GM12878 (cell line): ENCODE data around the gene DNAJC11. TPM values are rescaled to one million over a fixed set of nuclear protein-coding genes. Genes with fewer than 3 reads are reported as not detected.

Experiments
- ASH2L ChIP-seq: fragments of 300-600, 200-600 bp; sonication (generic); IDR thresholded peaks from 2 replicates; pipeline ENCODE4 v1.6.1; 2017; ENCODE audit warnings: low read depth, mild to moderate bottlenecking, borderline replicate concordance
- BCLAF1 ChIP-seq: fragments of 450-650 bp; IDR thresholded peaks from 2 replicates; pipeline ENCODE4 v1.6.1; 2017; ENCODE audit warnings: antibody characterized with exemption, mild to moderate bottlenecking, moderate library complexity
- BMI1 ChIP-seq: fragments of 450-650 bp; IDR thresholded peaks from 2 replicates; pipeline ENCODE4 v1.6.1; 2016; ENCODE audit warnings: mild to moderate bottlenecking, moderate library complexity, borderline replicate concordance
- BRCA1 ChIP-seq: IDR thresholded peaks from 2 replicates; pipeline ENCODE4 v1.6.1; 2011; ENCODE audit warnings: low read depth, low read length, improper control_type of control experiment
- CBX5 ChIP-seq: sonication (generic); IDR thresholded peaks from 2 replicates; pipeline ENCODE4 v1.6.1; 2016; ENCODE audit warnings: low read depth, moderate library complexity, mild to moderate bottlenecking, inconsistent platforms
- CHD4 ChIP-seq: fragments of 200-600 bp; sonication (generic); IDR thresholded peaks from 2 replicates; pipeline ENCODE4 v1.6.1; 2016; ENCODE audit warnings: mild to moderate bottlenecking
- ESRRA ChIP-seq: IDR thresholded peaks from 2 replicates; pipeline ENCODE4 v1.6.1; 2012; ENCODE audit warnings: mild to moderate bottlenecking, low read length, improper control_type of control experiment
- FOXK2 ChIP-seq: fragments of 450-650 bp; IDR thresholded peaks from 2 replicates; pipeline ENCODE4 v1.6.1; 2017; ENCODE audit warnings: mild to moderate bottlenecking, moderate library complexity
- GABPA ChIP-seq: IDR thresholded peaks from 2 replicates; pipeline ENCODE4 v1.6.1; 2014; ENCODE audit warnings: antibody characterized with exemption, low read depth, mild to moderate bottlenecking, inconsistent platforms
- MEF2B ChIP-seq: fragments of 450-650 bp; IDR thresholded peaks from 2 replicates; pipeline ENCODE4 v1.6.1; 2018; ENCODE audit warnings: mild to moderate bottlenecking, moderate library complexity; ENCODE audit not compliant: partially characterized antibody, poor library complexity, severe bottlenecking
- MTA3 ChIP-seq: IDR thresholded peaks from 2 replicates; pipeline ENCODE4 v1.6.1; 2012; ENCODE audit warnings: low read length, inconsistent platforms, borderline replicate concordance
- NFIC ChIP-seq: IDR thresholded peaks from 2 replicates; pipeline ENCODE4 v1.6.1; 2012; ENCODE audit warnings: low read depth, mild to moderate bottlenecking, inconsistent platforms, low read length, moderate library complexity
- NR2C1 ChIP-seq: fragments of 450-650 bp; IDR thresholded peaks from 2 replicates; pipeline ENCODE4 v1.6.1; 2017; ENCODE audit warnings: antibody characterized with exemption, mild to moderate bottlenecking, moderate library complexity
- PRDM15 ChIP-seq: fragments of 450-650 bp; formaldehyde crosslinking; IDR thresholded peaks from 2 replicates; pipeline ENCODE4 v1.4.0; 2020; ENCODE audit warnings: mild to moderate bottlenecking, moderate library complexity
- RAD21 ChIP-seq: IDR thresholded peaks from 2 replicates; pipeline ENCODE4 v1.6.1; 2011; ENCODE audit warnings: mild to moderate bottlenecking, low read depth, low read length, moderate library complexity; ENCODE audit not compliant: insufficient read depth
- SMARCA5 ChIP-seq: fragments of 450-650 bp; IDR thresholded peaks from 2 replicates; pipeline ENCODE4 v1.6.1; 2017; ENCODE audit warnings: mild to moderate bottlenecking
- SREBF2 ChIP-seq: IDR thresholded peaks from 2 replicates; pipeline ENCODE4 v1.6.1; 2012; ENCODE audit warnings: mild to moderate bottlenecking, low read length
- SUZ12 ChIP-seq: fragments of 200-600 bp; sonication (generic); IDR thresholded peaks from one replicate; pipeline ENCODE4 v1.6.1; 2018; ENCODE audit warnings: antibody characterized with exemption, mild to moderate bottlenecking; ENCODE audit not compliant: unreplicated experiment
- ZNF207 ChIP-seq: fragments of 450-650 bp; IDR thresholded peaks from 2 replicates; pipeline ENCODE4 v1.6.1; 2014; ENCODE audit warnings: antibody characterized with exemption, mild to moderate bottlenecking, borderline replicate concordance
- ZZZ3 ChIP-seq: IDR thresholded peaks from 2 replicates; pipeline ENCODE4 v1.6.1; 2011; ENCODE audit warnings: low read depth; ENCODE audit not compliant: control insufficient read depth, insufficient read length
- polyA plus RNA-seq, 11 experiments: library from polyadenylated mRNA; depleted of rRNA in 4 of 11; unstranded in 6 of 11; stranded (reverse) in 5 of 11; fragments of >200 nt; fragmentation: Nextera tagmentation in 4 of 11; fragmentation: Illumina TruSeq in 1 of 11; extraction: Ambion mirVana in 4 of 11; extraction: Trizol in 1 of 11; gene quantifications; 1 replicate in 1 of 11; 2 replicates in 10 of 11; pipeline versions ENCODE4 v1.2.1 to v1.2.3, GENCODE V29; 2011 to 2016; ENCODE audit warnings: inconsistent platforms in 2 of 11, missing spikeins in 2 of 11, low read depth in 1 of 11
- total RNA-seq, 4 experiments: library from RNA; depleted of rRNA in 3 of 4; stranded (reverse); fragments of >200 nt in 3 of 4; fragmentation: Illumina TruSeq in 1 of 4; extraction: Trizol in 1 of 4; gene quantifications; 2 replicates each; pipeline versions ENCODE4 v1.2.1 to v1.2.3, GENCODE V29; 2013 to 2021
- TF ChIP-seq, protein P1 (sequence below): fragments of 450-650 bp; IDR thresholded peaks from 2 replicates; pipeline ENCODE4 v1.6.1; 2018; ENCODE audit warnings: borderline replicate concordance, mild to moderate bottlenecking; ENCODE audit not compliant: partially characterized antibody

Gene DNAJC11
- total and polyA plus RNA-seq, 10 of the 15 experiments (the other 5 are each of a cell fraction or from before 2014, with no cell fraction given), result 5.0 to 58.8 (median 39.5) TPM

DNA sequence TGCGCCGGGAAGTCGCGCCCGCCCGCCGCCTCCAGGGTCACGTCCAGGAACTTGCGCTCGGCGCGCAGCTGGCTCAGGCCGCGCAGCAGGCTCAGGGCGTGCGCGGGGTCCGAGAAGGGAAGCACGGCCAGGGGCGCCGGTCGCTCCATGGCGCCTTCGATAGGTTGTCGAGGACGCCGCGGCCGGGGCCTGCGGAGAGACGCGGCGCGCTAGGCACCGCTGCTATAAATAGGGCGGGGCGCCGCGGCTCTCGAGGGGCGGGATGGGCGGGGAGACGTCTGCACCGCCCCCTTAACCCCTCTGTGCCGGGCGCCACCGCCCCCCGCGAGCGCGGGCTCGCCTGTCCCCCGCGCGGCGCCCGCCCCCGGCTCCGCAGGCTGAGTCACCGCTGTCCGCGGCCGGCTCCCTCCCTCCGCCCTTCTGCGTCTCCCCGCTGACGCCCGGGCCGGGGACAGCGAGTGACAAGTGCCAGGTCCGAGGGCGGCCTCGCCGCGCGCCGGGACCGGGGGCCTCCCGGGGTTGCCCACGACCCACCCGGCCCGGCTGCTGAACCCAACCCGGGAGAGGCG lies 98.9 kb downstream of the DNAJC11 start, which contains the start of gene KLHL21 (continued):
- TF ChIP-seq PRDM15 (CRISPR knock-in tag) (no peak), ESRRA (no peak), SREBF2 (no peak), SMARCA5 (peak; percentile 55), NFIC (no peak), GABPA (no peak), CBX5 (no peak), BCLAF1 (no peak), BRCA1 (no peak), NR2C1 (0 out of 2 replicates have a peak, but pooled peaks have one; percentile 5), SUZ12 (no peak), ZNF207 (no peak; the same call in 1 of the 2 replicates), ZZZ3 (no peak), FOXK2 (no peak), ASH2L (no peak), RAD21 (no peak), MEF2B (no peak), BMI1 (no peak), CHD4 (no peak), MTA3 (no peak)
- TF ChIP-seq, protein P1, sequence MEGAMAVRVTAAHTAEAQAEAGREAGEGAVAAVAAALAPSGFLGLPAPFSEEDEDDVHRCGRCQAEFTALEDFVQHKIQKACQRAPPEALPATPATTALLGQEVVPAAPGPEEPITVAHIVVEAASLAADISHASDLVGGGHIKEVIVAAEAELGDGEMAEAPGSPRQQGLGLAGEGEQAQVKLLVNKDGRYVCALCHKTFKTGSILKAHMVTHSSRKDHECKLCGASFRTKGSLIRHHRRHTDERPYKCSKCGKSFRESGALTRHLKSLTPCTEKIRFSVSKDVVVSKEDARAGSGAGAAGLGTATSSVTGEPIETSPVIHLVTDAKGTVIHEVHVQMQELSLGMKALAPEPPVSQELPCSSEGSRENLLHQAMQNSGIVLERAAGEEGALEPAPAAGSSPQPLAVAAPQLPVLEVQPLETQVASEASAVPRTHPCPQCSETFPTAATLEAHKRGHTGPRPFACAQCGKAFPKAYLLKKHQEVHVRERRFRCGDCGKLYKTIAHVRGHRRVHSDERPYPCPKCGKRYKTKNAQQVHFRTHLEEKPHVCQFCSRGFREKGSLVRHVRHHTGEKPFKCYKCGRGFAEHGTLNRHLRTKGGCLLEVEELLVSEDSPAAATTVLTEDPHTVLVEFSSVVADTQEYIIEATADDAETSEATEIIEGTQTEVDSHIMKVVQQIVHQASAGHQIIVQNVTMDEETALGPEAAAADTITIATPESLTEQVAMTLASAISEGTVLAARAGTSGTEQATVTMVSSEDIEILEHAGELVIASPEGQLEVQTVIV, result no peak
